HepG2 (cell line): ENCODE results near the gene CGREF1. TPM values are rescaled to one million over a fixed set of nuclear protein-coding genes. Genes with fewer than 3 reads are reported as not detected.

ENCODE experiments used
- ATAC-seq: fragments of 200-7000 bp; cut with Tn5 transposase; 3 replicates; pipeline ENCODE4 v1.9.1; 2020; ENCODE audit warnings: mild to moderate bottlenecking, moderate library complexity
- BruUV-seq: library from RNA; stranded (reverse); fragments of 400-500 nt; replicated peaks from 2 replicates; lab custom pipeline; 2021; lab: Mats Ljungman, UMichigan
- CTCF ChIA-PET: fragments of 300-600 bp; formaldehyde crosslinking; extraction: SDS; loops from one replicate; lab custom pipeline; 2021; ENCODE audit warnings: low total read pairs, inconsistent platforms, low intra/inter-chr PET ratio; lab: Yijun Ruan, JAX
- POLR2A ChIA-PET: fragments of 350-600 bp; sonication (Branson Sonifier 250); formaldehyde crosslinking; loops from one replicate; lab custom pipeline; 2020; ENCODE audit warnings: antibody characterized with exemption, inconsistent platforms; lab: Yijun Ruan, JAX
- DNase-seq: peaks from one replicate; pipeline ENCODE4 v3.0.0-alpha.2; 2015; ENCODE audit warnings: low spot score
- FAIRE-seq: peaks from 3 replicates; lab custom pipeline; 2011; peaks lifted over from hg19 to GRCh38; lab: Jason Lieb, UNC
- H2AFZ ChIP-seq: one replicate; pipeline ENCODE4 v1.6.1; 2011; ENCODE audit warnings: low read length, inconsistent platforms
- H3K27ac ChIP-seq: fragments of 300-600 bp; 3 replicates; pipeline ENCODE4 v1.8.0; 2011; ENCODE audit warnings: mixed run types, mild to moderate bottlenecking, mixed read lengths, low read length, inconsistent platforms; ENCODE audit not compliant: insufficient read depth; ENCODE audit errors: extremely low read length
- H3K27me3 ChIP-seq, 2 experiments: fragments of 200-600 bp in 1 of 2; 2 replicates in 1 of 2; 3 replicates in 1 of 2; pipeline versions ENCODE4 v1.6.0 to v1.8.0; 2011; ENCODE audit warnings: low read length in 2 of 2, mild to moderate bottlenecking in 2 of 2, moderate library complexity in 2 of 2, inconsistent platforms in 1 of 2; ENCODE audit not compliant: insufficient read depth in 2 of 2, control insufficient read depth in 1 of 2
- H3K36me3 ChIP-seq, 2 experiments: fragments of 200-600 bp in 1 of 2; replicated peaks in 1 of 2; 2 replicates in 1 of 2; 3 replicates in 1 of 2; pipeline versions ENCODE4 v1.5.1 to v1.8.0; 2011; ENCODE audit warnings: low read length in 2 of 2, inconsistent platforms in 1 of 2; ENCODE audit not compliant: insufficient read depth in 2 of 2, control insufficient read depth in 1 of 2
- H3K4me1 ChIP-seq: 2 replicates; pipeline ENCODE4 v1.5.1; 2012; ENCODE audit warnings: low read length, inconsistent platforms; ENCODE audit not compliant: insufficient read depth
- H3K4me2 ChIP-seq: 2 replicates; pipeline ENCODE4 v1.6.0; 2011; ENCODE audit warnings: low read depth, low read length, inconsistent platforms
- H3K4me3 ChIP-seq, 3 experiments: fragments of 200-600 bp in 1 of 3; sonication (generic), shearing (Covaris generic) in 1 of 3; replicated peaks in 1 of 3; 2 replicates each; pipeline ENCODE4 v1.5.1; 2011 to 2016; ENCODE audit warnings: low read length in 3 of 3, inconsistent platforms in 2 of 3, low read depth in 2 of 3, mild to moderate bottlenecking in 2 of 3, control low read depth in 1 of 3, mixed read lengths in 1 of 3; ENCODE audit not compliant: insufficient read depth in 1 of 3
- H3K79me2 ChIP-seq: one replicate; pipeline ENCODE4 v1.6.1; 2011; ENCODE audit warnings: low read length, inconsistent platforms; ENCODE audit not compliant: insufficient read depth
- H3K9ac ChIP-seq: 2 replicates; pipeline ENCODE4 v1.6.0; 2011; ENCODE audit warnings: mild to moderate bottlenecking, low read depth, low read length, inconsistent platforms; ENCODE audit not compliant: insufficient read depth
- H3K9me3 ChIP-seq: 2 replicates; pipeline ENCODE4 v1.5.1; 2012; ENCODE audit warnings: mild to moderate bottlenecking, low read length
- H4K20me1 ChIP-seq: 2 replicates; pipeline ENCODE4 v1.6.0; 2011; ENCODE audit warnings: inconsistent platforms, mild to moderate bottlenecking, low read length, moderate library complexity; ENCODE audit not compliant: insufficient read depth
- AHR ChIP-seq: IDR thresholded peaks from 2 replicates; pipeline ENCODE4 v1.6.1; 2018; ENCODE audit warnings: missing genetic modification reagents, missing compliant biosample characterization
- ARID5B ChIP-seq: IDR thresholded peaks from 2 replicates; pipeline ENCODE4 v1.4.0; 2020; ENCODE audit warnings: mild to moderate bottlenecking, missing genetic modification reagents
- FOXC1 ChIP-seq: sonication (generic); formaldehyde crosslinking; IDR thresholded peaks from 2 replicates; pipeline ENCODE4 v1.8.0; 2022; ENCODE audit warnings: mild to moderate bottlenecking, missing genetic modification reagents, borderline replicate concordance
- MXI1 ChIP-seq: IDR thresholded peaks from 3 replicates; pipeline ENCODE4 v1.6.1; 2012; ENCODE audit warnings: low read depth, low read length, inconsistent platforms, borderline replicate concordance
- THAP8 ChIP-seq: sonication (generic); formaldehyde crosslinking; IDR thresholded peaks from 2 replicates; pipeline ENCODE4 v1.5.1; 2020; ENCODE audit warnings: missing genetic modification reagents, mild to moderate bottlenecking, borderline replicate concordance
- ZFX ChIP-seq: sonication (generic); formaldehyde crosslinking; IDR thresholded peaks from 2 replicates; pipeline ENCODE4 v1.4.0; 2020; ENCODE audit warnings: mild to moderate bottlenecking, low read depth, missing genetic modification reagents, moderate library complexity
- ZNF687 ChIP-seq: sonication (generic); formaldehyde crosslinking; IDR thresholded peaks from 2 replicates; pipeline ENCODE4 v1.5.1; 2020; ENCODE audit warnings: mild to moderate bottlenecking, missing genetic modification reagents, moderate library complexity
- WGBS: methylation state at CpG from one replicate; pipeline ENCODE4 v1.1.6; 2017; ENCODE audit warnings: low lambda C conversion rate; 5-methylcytosine and 5-hydroxymethylcytosine counted together
- in situ Hi-C: cut with HindIII; loops from 2 replicates; pipeline ENCODE4 v1.10.0; 2017; ENCODE audit warnings: low pct_unique_long_range_greater_than_20kb; ENCODE audit not compliant: extremely low pct_ligation_motif_present
- intact Hi-C: fragments of 100-400 bp; cut with micrococcal nuclease; formaldehyde crosslinking; loops from one replicate; pipeline ENCODE4 v1.10.0; 2022; ENCODE audit not compliant: unreplicated experiment
- polyA plus RNA-seq, 8 experiments: library from polyadenylated mRNA; depleted of rRNA in 3 of 8; stranded (reverse) in 7 of 8; unstranded in 1 of 8; fragments of >200 nt; fragmentation: Illumina TruSeq in 4 of 8; extraction: Trizol in 4 of 8; gene quantifications; 2 replicates each; pipeline versions ENCODE4 v1.2.1 to v1.2.3, GENCODE V29; 2011 to 2016; ENCODE audit warnings: low read depth in 4 of 8, missing spikeins in 1 of 8, mixed read lengths in 1 of 8; ENCODE audit not compliant: insufficient read depth in 1 of 8
- total RNA-seq, 5 experiments: library from RNA; depleted of rRNA; stranded (reverse); fragments of >200 nt; fragmentation: Illumina TruSeq; extraction: Trizol; gene quantifications; 2 replicates each; pipeline ENCODE4 v1.2.3, GENCODE V29; 2016; ENCODE audit warnings: low read depth in 1 of 5

CGREF1 gene
- total and polyA plus RNA-seq, 2 of the 13 experiments (the other 11 are each of a cell fraction or from before 2014, with no cell fraction given): 13.9 to 23.4 TPM

- no peaks in the 10 kb centered on the region; the same call in 1 of the 2 replicates for H4K20me1 ChIP-seq
- in situ Hi-C loops (no loop called here), intact Hi-C loops (no loop called here)
- ChIA-PET CTCF (no interaction called here), POLR2A (interaction anchor here (0.6 to 2.2 kb wide), 2 partner anchors 15 to 39 kb away, joined by 4 to 7 read pairs; partner anchors contain the start of gene ABHD1)
- no peak for DNase-seq
- H2AFZ ChIP-seq: peak overlapping the region; percentile 33
- no peak overlapping the region for H3K9ac ChIP-seq
- no peak overlapping the region for H3K4me2 ChIP-seq
- BruUV-seq: no TSS peak
- ATAC-seq: no peak
- H3K27ac ChIP-seq: no peak overlapping the region
- H3K36me3 ChIP-seq: peaks cover 0 to 3% of the 10 kb centered on the region in 2 experiments; a peak in 2 of 5 replicates
- H3K4me1 ChIP-seq: peaks cover 33% of the 10 kb centered on the region
- peaks cover 6 to 21% of the 10 kb centered on the region in 2 experiments; a peak in 3 of 5 replicates for H3K27me3 ChIP-seq
- TF ChIP-seq FOXC1 (CRISPR knock-in tag): 0 out of 2 replicates have a peak, but pooled peaks have one; percentile 8
- TF ChIP-seq THAP8 (CRISPR knock-in tag): no peak
- no peaks in the 10 kb centered on the region for H3K9me3 ChIP-seq
- peaks cover 13% of the 10 kb centered on the region for H3K79me2 ChIP-seq
- FAIRE-seq: no peak
- WGBS: 38% methylated on average over 7 of the region's 7 CpGs
- no peak overlapping the region for H3K4me3 ChIP-seq
These were observed 19.2 kb upstream of the CGREF1 start for GRCh38 chr2:27138111-27138510.

GRCh38 chr2:27137322-27137935, 18.5 kb upstream of the CGREF1 start:
- Histone ChIP-seq H3K4me3 (no peak overlapping the region), H3K4me2 (no peak overlapping the region), H3K79me2 (peaks cover 20% of the 10 kb centered on the region), H3K36me3 (peaks cover 3 to 10% of the 10 kb centered on the region in 2 experiments), H3K4me1 (peaks cover 40% of the 10 kb centered on the region), H3K27ac (no peak overlapping the region), H3K27me3 (peaks cover 6 to 21% of the 10 kb centered on the region in 2 experiments; a peak in 3 of 5 replicates), H3K9me3 (no peaks in the 10 kb centered on the region), H4K20me1 (no peaks in the 10 kb centered on the region; the same call in 1 of the 2 replicates), H2AFZ (peak overlapping the region; percentile 33), H3K9ac (no peak overlapping the region)
- ChIA-PET CTCF (no interaction called here), POLR2A (interaction anchor here (0.6 to 2.2 kb wide), 2 partner anchors 14 to 39 kb away, joined by 4 to 7 read pairs; partner anchors contain the start of gene ABHD1)
- ATAC-seq (no peak; the same call in 2 of the 3 replicates), FAIRE-seq (no peak), DNase-seq (no peak)
- WGBS: 80% methylated on average over 16 of the region's 21 CpGs
- BruUV-seq: no TSS peak
- in situ Hi-C loops (no loop called here), intact Hi-C loops (no loop called here)
- TF ChIP-seq ZNF687: peak; percentile 45; the same call in 1 of the 2 replicates
- no peak for TF ChIP-seq ARID5B (CRISPR knock-in tag)
- 0 out of 2 replicates have a peak, but pooled peaks have one; percentile 31 for TF ChIP-seq ZFX (CRISPR knock-in tag)
- TF ChIP-seq AHR (CRISPR knock-in tag): no peak
- no peak for TF ChIP-seq MXI1
- TF ChIP-seq, all 625 proteins: peak for 2
